Measurements from ENCODE around the gene SLC35A5.

- no peak for TF ChIP-seq POLR2A (IDR thresholded peaks at IDR 0.05; ENCODE audit: low read length)
- TF ChIP-seq GATA1 (IDR thresholded peaks at IDR 0.05; ENCODE audit: low read depth, low read length), result no peak
These were observed 65.6 kb downstream of the SLC35A5 start for GRCh38 chr3:112627419-112627818.
